H1 (cell line): ENCODE measurements around the gene MAPK4. TPM values are rescaled to one million over a fixed set of nuclear protein-coding genes. Genes with fewer than 3 reads are reported as not detected.

Source experiments
- CTCF ChIA-PET: fragments of 300-600 bp; sonication (Branson Sonifier 250); formaldehyde crosslinking; loops from one replicate; lab custom pipeline; 2021; ENCODE audit not compliant: partially characterized antibody; lab: Charles Lee
- POLR2A ChIA-PET: fragments of 300-600 bp; sonication (Branson Sonifier 250); formaldehyde crosslinking; loops from one replicate; lab custom pipeline; 2021; ENCODE audit warnings: inconsistent platforms; ENCODE audit not compliant: partially characterized antibody; lab: Charles Lee
- DNase-seq, 2 experiments: peaks; one replicate each; pipeline versions ENCODE4 v3.0.0 to v3.0.0-alpha.2; 2010 to 2022; ENCODE audit warnings: low spot score in 2 of 2, low read depth in 1 of 2, mixed read lengths in 1 of 2
- FAIRE-seq: peaks from 2 replicates; lab custom pipeline; 2011; peaks lifted over from hg19 to GRCh38; lab: Jason Lieb, UNC
- H2AFZ ChIP-seq: 2 replicates; pipeline ENCODE4 v1.8.1; 2012; ENCODE audit warnings: low read length, inconsistent platforms
- H2AK5ac ChIP-seq: 2 replicates; pipeline ENCODE4 v1.6.1; 2013; ENCODE audit warnings: low read depth, low read length
- H2BK120ac ChIP-seq: replicated peaks from 2 replicates; pipeline ENCODE3; 2013; ENCODE audit warnings: low read depth, low read length, inconsistent platforms
- H2BK12ac ChIP-seq: 2 replicates; pipeline ENCODE4 v1.6.1; 2013; ENCODE audit warnings: low read depth, low read length
- H2BK15ac ChIP-seq: 2 replicates; pipeline ENCODE4 v1.6.1; 2013; ENCODE audit warnings: low read length
- H2BK20ac ChIP-seq: 2 replicates; pipeline ENCODE4 v1.6.1; 2013; ENCODE audit warnings: low read length
- H2BK5ac ChIP-seq: 2 replicates; pipeline ENCODE4 v1.6.1; 2013; ENCODE audit warnings: low read depth, low read length
- H3K14ac ChIP-seq: 2 replicates; pipeline ENCODE4 v1.6.1; 2013; ENCODE audit warnings: inconsistent platforms; ENCODE audit not compliant: insufficient read length
- H3K18ac ChIP-seq: 2 replicates; pipeline ENCODE4 v1.6.1; 2013; ENCODE audit warnings: low read length; ENCODE audit errors: extremely low read depth
- H3K23ac ChIP-seq: 2 replicates; pipeline ENCODE4 v1.6.1; 2013; ENCODE audit warnings: inconsistent platforms; ENCODE audit not compliant: insufficient read length
- H3K23me2 ChIP-seq: 2 replicates; pipeline ENCODE4 v1.6.1; 2013; ENCODE audit warnings: low read depth, low read length
- H3K27ac ChIP-seq: 2 replicates; pipeline ENCODE4 v1.6.1; 2011; ENCODE audit warnings: low read depth, low read length, inconsistent platforms
- H3K27me3 ChIP-seq, 4 experiments: replicated peaks in 1 of 4; 1 replicate in 1 of 4; 2 replicates in 3 of 4; pipeline versions ENCODE4 v1.6.1 to v1.8.1; 2011 to 2013; ENCODE audit warnings: low read length in 3 of 4, mild to moderate bottlenecking in 3 of 4, inconsistent platforms in 2 of 4, mixed read lengths in 2 of 4, moderate library complexity in 1 of 4; ENCODE audit not compliant: control insufficient read depth in 3 of 4, insufficient read depth in 3 of 4; ENCODE audit errors: extremely low read depth in 1 of 4
- H3K36me3 ChIP-seq, 4 experiments: 2 replicates each; pipeline versions ENCODE4 v1.6.1 to v1.8.1; 2011 to 2013; ENCODE audit warnings: mild to moderate bottlenecking in 4 of 4, low read length in 3 of 4, moderate library complexity in 2 of 4, control low read depth in 1 of 4, inconsistent platforms in 1 of 4; ENCODE audit not compliant: insufficient read depth in 4 of 4, control insufficient read depth in 2 of 4
- H3K4ac ChIP-seq: replicated peaks from 2 replicates; pipeline ENCODE3; 2013; ENCODE audit warnings: low read length, low read depth, mixed read lengths, inconsistent platforms; ENCODE audit not compliant: insufficient read length
- H3K4me1 ChIP-seq, 4 experiments: replicated peaks in 1 of 4; 1 replicate in 1 of 4; 2 replicates in 3 of 4; pipeline versions ENCODE4 v1.6.1 to v1.8.1; 2011 to 2013; ENCODE audit warnings: low read length in 3 of 4, inconsistent platforms in 2 of 4, mixed read lengths in 1 of 4; ENCODE audit not compliant: insufficient read depth in 4 of 4, control insufficient read depth in 3 of 4
- H3K4me2 ChIP-seq, 2 experiments: 2 replicates each; pipeline versions ENCODE4 v1.6.1 to v1.8.1; 2011 to 2013; ENCODE audit warnings: low read depth in 2 of 2, low read length in 2 of 2, control low read depth in 1 of 2, inconsistent platforms in 1 of 2, mild to moderate bottlenecking in 1 of 2; ENCODE audit not compliant: insufficient read depth in 1 of 2
- H3K4me3 ChIP-seq, 4 experiments: fragments of 200-600, 300-600 bp in 1 of 4; sonication (generic), shearing (Covaris generic), sonication (Bioruptor Twin) in 1 of 4; 2 replicates each; pipeline versions ENCODE4 v1.5.1 to v1.8.1; 2011 to 2016; ENCODE audit warnings: low read length in 4 of 4, low read depth in 3 of 4, control low read depth in 2 of 4, inconsistent platforms in 2 of 4, mild to moderate bottlenecking in 2 of 4, mixed read lengths in 1 of 4, moderate library complexity in 1 of 4; ENCODE audit not compliant: insufficient read depth in 2 of 4; ENCODE audit errors: extremely low read depth in 1 of 4
- H3K56ac ChIP-seq: replicated peaks from 2 replicates; pipeline ENCODE3; 2013; ENCODE audit warnings: low read depth, mild to moderate bottlenecking, mixed read lengths, low read length, inconsistent platforms; ENCODE audit not compliant: insufficient read length
- H3K79me1 ChIP-seq: 2 replicates; pipeline ENCODE4 v1.6.1; 2013; ENCODE audit warnings: low read depth, low read length, control low read depth
- H3K79me2 ChIP-seq, 2 experiments: 2 replicates each; pipeline versions ENCODE4 v1.6.1 to v1.8.1; 2012 to 2013; ENCODE audit warnings: low read length in 2 of 2, mild to moderate bottlenecking in 2 of 2, inconsistent platforms in 1 of 2; ENCODE audit not compliant: insufficient read depth in 2 of 2, control insufficient read depth in 1 of 2
- H3K9ac ChIP-seq, 4 experiments: replicated peaks in 1 of 4; 1 replicate in 1 of 4; 2 replicates in 3 of 4; pipeline versions ENCODE4 v1.6.1 to v1.8.1; 2011 to 2013; ENCODE audit warnings: low read depth in 3 of 4, low read length in 3 of 4, control low read depth in 2 of 4, mild to moderate bottlenecking in 2 of 4, moderate library complexity in 2 of 4, inconsistent platforms in 1 of 4; ENCODE audit errors: extremely low read depth in 1 of 4
- H3K9me3 ChIP-seq, 2 experiments: 2 replicates each; pipeline versions ENCODE4 v1.6.1 to v1.8.1; 2012 to 2013; ENCODE audit warnings: mild to moderate bottlenecking in 2 of 2, moderate library complexity in 2 of 2, control low read depth in 1 of 2, inconsistent platforms in 1 of 2, low read depth in 1 of 2, low read length in 1 of 2, mixed read lengths in 1 of 2; ENCODE audit not compliant: insufficient read depth in 2 of 2
- H4K20me1 ChIP-seq, 2 experiments: replicated peaks in 1 of 2; 2 replicates each; pipeline versions ENCODE3 to v1.8.1; 2011 to 2013; ENCODE audit warnings: inconsistent platforms in 2 of 2, low read length in 2 of 2, mild to moderate bottlenecking in 1 of 2; ENCODE audit not compliant: insufficient read depth in 2 of 2, control insufficient read depth in 1 of 2
- H4K5ac ChIP-seq: 2 replicates; pipeline ENCODE4 v1.6.1; 2013; ENCODE audit warnings: low read length, low read depth, mixed read lengths, inconsistent platforms; ENCODE audit not compliant: insufficient read length
- H4K8ac ChIP-seq: 2 replicates; pipeline ENCODE4 v1.8.0; 2013; ENCODE audit warnings: mild to moderate bottlenecking, moderate library complexity, low read length, inconsistent platforms; ENCODE audit not compliant: insufficient read depth; ENCODE audit errors: extremely low read depth
- H4K91ac ChIP-seq: replicated peaks from 2 replicates; pipeline ENCODE3; 2013; ENCODE audit warnings: low read length, mixed read lengths, inconsistent platforms; ENCODE audit not compliant: insufficient read length
- ASH2L ChIP-seq: fragments of 200-600, 300-600 bp; sonication (generic); IDR thresholded peaks from one replicate; pipeline ENCODE4 v1.7.1; 2017; ENCODE audit warnings: low read length
- CTCF ChIP-seq, 3 experiments: IDR thresholded peaks; 1 replicate in 2 of 3; 2 replicates in 1 of 3; pipeline versions ENCODE4 v1.5.1 to v1.6.1; 2011; ENCODE audit warnings: low read length in 3 of 3, mild to moderate bottlenecking in 3 of 3, inconsistent platforms in 2 of 3, low read depth in 1 of 3, moderate library complexity in 1 of 3; ENCODE audit not compliant: insufficient read depth in 1 of 3; ENCODE audit errors: control extremely low read depth in 1 of 3
- NANOG ChIP-seq: IDR thresholded peaks from 2 replicates; pipeline ENCODE4 v1.6.1; 2011; ENCODE audit warnings: low read length, low read depth, mild to moderate bottlenecking, inconsistent platforms; ENCODE audit not compliant: insufficient read depth, poor library complexity, severe bottlenecking
- POLR2AphosphoS5 ChIP-seq: IDR thresholded peaks from 2 replicates; pipeline ENCODE4 v1.6.1; 2011; ENCODE audit warnings: low read depth, low read length
- TAF1 ChIP-seq: IDR thresholded peaks from 2 replicates; pipeline ENCODE4 v1.6.1; 2011; ENCODE audit warnings: mild to moderate bottlenecking, low read depth, low read length
- WGBS, 2 experiments: shearing (Covaris generic) in 1 of 2; methylation state at CpG; one replicate each; pipeline versions ENCODE4 v1.1.6 to v1.1.7; 2013 to 2015; ENCODE audit warnings: low lambda C conversion rate in 2 of 2, mixed read lengths in 2 of 2, inconsistent platforms in 1 of 2, low coverage in 1 of 2, missing lambda C conversion rate in 1 of 2; ENCODE audit not compliant: insufficient replicate concordance in 2 of 2, insufficient coverage in 1 of 2, insufficient read length in 1 of 2; ENCODE audit errors: extremely low coverage in 1 of 2, missing lambda C conversion rate in 1 of 2; 5-methylcytosine and 5-hydroxymethylcytosine counted together
- polyA plus RNA-seq, 7 experiments: library from polyadenylated mRNA; depleted of rRNA in 3 of 7; stranded (reverse) in 5 of 7; unstranded in 2 of 7; fragments of >200 nt in 5 of 7; fragments of 200-250 nt in 2 of 7; gene quantifications; 1 replicate in 5 of 7; 2 replicates in 1 of 7; 4 replicates in 1 of 7; pipeline versions ENCODE4 v1.2.1 to v1.2.3, GENCODE V29; 2011 to 2013; ENCODE audit warnings: missing spikeins in 2 of 7, mixed read lengths in 2 of 7
- total RNA-seq: library from RNA; stranded (reverse); fragmentation: NEBNext Ultra II Directional; extraction: Animal tissue kit (Norgen Biotek cat#: 25700); gene quantifications from 2 replicates; pipeline ENCODE4 v1.2.1, GENCODE V29; 2021

The MAPK4 gene
- total and polyA plus RNA-seq, 2 of the 8 experiments (the other 6 are each of a cell fraction or from before 2014, with no cell fraction given), result 3.2 to 3.7 TPM

- no peaks in the 10 kb centered on the region for H3K79me1 ChIP-seq
- H4K20me1 ChIP-seq, result no peaks in the 10 kb centered on the region
- no peak overlapping the region for H2BK120ac ChIP-seq
- H3K9ac ChIP-seq, result no peak overlapping the region
- no peaks in the 10 kb centered on the region for H3K36me3 ChIP-seq
- no peaks in the 10 kb centered on the region for H3K23me2 ChIP-seq
- no peak overlapping the region for H2BK20ac ChIP-seq
- H2BK5ac ChIP-seq, result no peak overlapping the region
- no peak overlapping the region for H3K4me3 ChIP-seq
- FAIRE-seq (no peak), DNase-seq (no peak)
- no peak overlapping the region for H3K23ac ChIP-seq
- no peak overlapping the region for H4K8ac ChIP-seq
- H3K4me1 ChIP-seq, result peaks cover 0 to 11% (median 3%) of the 10 kb centered on the region in 4 experiments; a peak in 4 of 7 replicates
- H2AFZ ChIP-seq, result no peak overlapping the region
- no peak overlapping the region for H3K4me2 ChIP-seq
- H2BK12ac ChIP-seq, result no peak overlapping the region
- no peak overlapping the region for H3K4ac ChIP-seq
- H3K79me2 ChIP-seq, result no peaks in the 10 kb centered on the region
- no peak overlapping the region for H2BK15ac ChIP-seq
- no peak overlapping the region for H3K18ac ChIP-seq
- peaks cover 0 to 3% (median 0%) of the 10 kb centered on the region in 4 experiments; a peak in 2 of 7 replicates for H3K27me3 ChIP-seq
- WGBS, 2 experiments, result 76% methylated on average over 6 of the region's 6 CpGs; no CpG with 5 or more reads in 1 of the 2 experiments
- H3K27ac ChIP-seq, result no peak overlapping the region
- ChIA-PET CTCF (interaction anchor here (0.6 to 2.9 kb wide), 6 partner anchors 8 to 879 kb away, joined by 3 to 28 read pairs (median 6); no protein-coding TSS in a partner anchor), POLR2A (interaction anchor here (0.6 kb wide), 1 partner anchor 310 kb away, joined by 3 read pairs; no protein-coding TSS in a partner anchor)
- no peak overlapping the region for H3K14ac ChIP-seq
- no peak overlapping the region for H4K91ac ChIP-seq
- no peak overlapping the region for H4K5ac ChIP-seq
- no peak overlapping the region for H2AK5ac ChIP-seq
- no peaks in the 10 kb centered on the region for H3K9me3 ChIP-seq
- no peak overlapping the region for H3K56ac ChIP-seq
- no peak for TF ChIP-seq POLR2AphosphoS5
- no peak for TF ChIP-seq TAF1
- TF ChIP-seq CTCF (IDR thresholded peaks at IDR 0.05; ENCODE audit: control extremely low read depth in 1 of 3, insufficient read depth in 1 of 3, low read depth in 1 of 3, low read length in 3 of 3), result no peak
- TF ChIP-seq NANOG, result no peak
- no peak for TF ChIP-seq ASH2L
These were observed 18.1 kb downstream of the MAPK4 start for GRCh38 chr18:50578030-50578429.
